K562 (cell line): ENCODE measurements around the gene CCNO. TPM values are rescaled to one million over a fixed set of nuclear protein-coding genes. Genes with fewer than 3 reads are reported as not detected.

Source experiments
- CTBP1 ChIP-seq: fragments of 450-650 bp; IDR thresholded peaks from 2 replicates; pipeline ENCODE4 v1.6.1; 2016; ENCODE audit warnings: borderline replicate concordance
- MECOM ChIP-seq: fragments of 250-450 bp; sonication (Bioruptor Pico); IDR thresholded peaks from 2 replicates; pipeline ENCODE4 v1.8.0; 2022; ENCODE audit warnings: inconsistent platforms
- RHOXF2B ChIP-seq: fragments of 250-450 bp; sonication (Bioruptor Pico); conservative IDR thresholded peaks from 2 replicates; pipeline ENCODE4 v1.5.1; 2021
- ZNF785 ChIP-seq: fragments of 250-450 bp; sonication (Bioruptor Pico); IDR thresholded peaks from 2 replicates; pipeline ENCODE4 v1.4.0; 2020; ENCODE audit warnings: mild to moderate bottlenecking
- polyA plus RNA-seq, 8 experiments: library from polyadenylated mRNA; depleted of rRNA in 4 of 8; stranded (reverse) in 5 of 8; unstranded in 3 of 8; fragments of >200 nt; fragmentation: Nextera tagmentation in 2 of 8; fragmentation: Illumina TruSeq in 1 of 8; extraction: Ambion mirVana in 2 of 8; extraction: Trizol in 1 of 8; gene quantifications; 2 replicates each; pipeline versions ENCODE4 v1.2.1 to v1.2.3, GENCODE V29; 2011 to 2014; ENCODE audit warnings: inconsistent platforms in 1 of 8, missing spikeins in 1 of 8
- total RNA-seq, 7 experiments: library from RNA; depleted of rRNA in 6 of 7; stranded (reverse); fragments of >200 nt in 6 of 7; fragmentation: Illumina TruSeq in 2 of 7; extraction: Trizol in 2 of 7; gene quantifications; 2 replicates each; pipeline versions ENCODE4 v1.2.1 to v1.2.3, GENCODE V29; 2011 to 2021; ENCODE audit warnings: low replicate concordance in 1 of 7
- TF ChIP-seq, protein P1 (sequence below), 2 experiments: fragments of 450-650 bp in 1 of 2; sonication (generic) in 1 of 2; formaldehyde crosslinking in 1 of 2; IDR thresholded peaks; 2 replicates each; pipeline versions ENCODE4 v1.7.1 to v1.9.0; 2016 to 2022; ENCODE audit warnings: inconsistent platforms in 1 of 2, mild to moderate bottlenecking in 1 of 2, missing genetic modification reagents in 1 of 2
- TF ChIP-seq, protein P2 (sequence below), 2 experiments: fragments of 150-350 bp in 1 of 2; IDR thresholded peaks; 2 replicates each; pipeline ENCODE4 v1.6.1; 2012 to 2016; ENCODE audit warnings: low read depth in 2 of 2, low read length in 2 of 2, mild to moderate bottlenecking in 1 of 2, moderate library complexity in 1 of 2
- TF ChIP-seq, protein P3 (sequence below): fragments of 450-650 bp; formaldehyde crosslinking; IDR thresholded peaks from 2 replicates; pipeline ENCODE4 v1.4.0; 2022; ENCODE audit warnings: missing genetic modification characterization

CCNO gene
- total and polyA plus RNA-seq, 9 of the 15 experiments (the other 6 are each of a cell fraction or from before 2014, with no cell fraction given), result 0.08 to 3.1 (median 0.29) TPM

DNA sequence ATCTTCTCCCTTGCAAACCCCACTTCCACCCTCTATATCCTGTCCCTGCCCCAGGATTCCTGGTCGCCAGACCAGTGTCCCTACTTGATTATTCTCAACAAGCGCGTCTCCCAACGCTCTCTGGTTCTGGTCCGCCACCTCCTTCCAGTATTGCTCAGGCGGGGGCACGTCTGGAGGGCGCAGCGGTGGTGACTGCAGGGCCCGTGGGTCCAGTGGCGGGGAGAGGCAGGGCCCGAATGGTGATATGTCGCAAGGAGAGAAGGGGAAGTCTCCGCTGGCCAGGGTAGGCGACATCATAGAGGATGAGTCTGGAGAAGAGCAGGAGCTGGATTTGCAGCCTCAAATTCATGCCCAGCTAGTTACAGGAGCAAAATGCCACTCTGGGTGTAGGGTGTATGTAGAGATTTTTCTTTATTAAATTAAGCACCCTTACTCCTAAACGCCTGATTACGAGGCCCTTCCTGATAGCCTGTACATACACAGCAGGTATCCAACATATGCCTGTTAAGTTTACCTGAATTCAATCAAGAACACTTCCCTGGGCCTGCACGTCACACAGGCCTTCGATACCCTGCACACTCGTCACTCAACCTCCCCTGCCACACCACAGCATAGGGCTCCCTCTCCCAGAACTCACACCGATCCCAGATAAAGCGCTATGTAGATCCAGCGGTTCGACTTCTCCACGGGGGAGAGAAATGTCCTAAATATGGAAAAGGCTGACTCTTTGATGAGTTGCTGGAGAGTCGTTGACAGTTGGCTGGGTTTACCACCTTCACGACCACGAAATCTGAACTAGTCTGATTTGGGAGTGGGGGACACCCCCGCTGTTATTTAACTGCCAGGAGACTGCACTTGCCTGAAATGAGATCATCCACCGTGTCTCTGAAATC, 11.1 kb downstream of the CCNO start (continued):
- TF ChIP-seq, protein P1, sequence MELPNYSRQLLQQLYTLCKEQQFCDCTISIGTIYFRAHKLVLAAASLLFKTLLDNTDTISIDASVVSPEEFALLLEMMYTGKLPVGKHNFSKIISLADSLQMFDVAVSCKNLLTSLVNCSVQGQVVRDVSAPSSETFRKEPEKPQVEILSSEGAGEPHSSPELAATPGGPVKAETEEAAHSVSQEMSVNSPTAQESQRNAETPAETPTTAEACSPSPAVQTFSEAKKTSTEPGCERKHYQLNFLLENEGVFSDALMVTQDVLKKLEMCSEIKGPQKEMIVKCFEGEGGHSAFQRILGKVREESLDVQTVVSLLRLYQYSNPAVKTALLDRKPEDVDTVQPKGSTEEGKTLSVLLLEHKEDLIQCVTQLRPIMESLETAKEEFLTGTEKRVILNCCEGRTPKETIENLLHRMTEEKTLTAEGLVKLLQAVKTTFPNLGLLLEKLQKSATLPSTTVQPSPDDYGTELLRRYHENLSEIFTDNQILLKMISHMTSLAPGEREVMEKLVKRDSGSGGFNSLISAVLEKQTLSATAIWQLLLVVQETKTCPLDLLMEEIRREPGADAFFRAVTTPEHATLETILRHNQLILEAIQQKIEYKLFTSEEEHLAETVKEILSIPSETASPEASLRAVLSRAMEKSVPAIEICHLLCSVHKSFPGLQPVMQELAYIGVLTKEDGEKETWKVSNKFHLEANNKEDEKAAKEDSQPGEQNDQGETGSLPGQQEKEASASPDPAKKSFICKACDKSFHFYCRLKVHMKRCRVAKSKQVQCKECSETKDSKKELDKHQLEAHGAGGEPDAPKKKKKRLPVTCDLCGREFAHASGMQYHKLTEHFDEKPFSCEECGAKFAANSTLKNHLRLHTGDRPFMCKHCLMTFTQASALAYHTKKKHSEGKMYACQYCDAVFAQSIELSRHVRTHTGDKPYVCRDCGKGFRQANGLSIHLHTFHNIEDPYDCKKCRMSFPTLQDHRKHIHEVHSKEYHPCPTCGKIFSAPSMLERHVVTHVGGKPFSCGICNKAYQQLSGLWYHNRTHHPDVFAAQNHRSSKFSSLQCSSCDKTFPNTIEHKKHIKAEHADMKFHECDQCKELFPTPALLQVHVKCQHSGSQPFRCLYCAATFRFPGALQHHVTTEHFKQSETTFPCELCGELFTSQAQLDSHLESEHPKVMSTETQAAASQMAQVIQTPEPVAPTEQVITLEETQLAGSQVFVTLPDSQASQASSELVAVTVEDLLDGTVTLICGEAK (IDR thresholded peaks at IDR 0.05), result no peak
- TF ChIP-seq, protein P1 (CRISPR knock-in tag; IDR thresholded peaks at IDR 0.05), result no peak
- TF ChIP-seq RHOXF2B (CRISPR knock-in tag) (no peak), CTBP1 (no peak), MECOM (CRISPR knock-in tag) (no peak), ZNF785 (CRISPR knock-in tag) (no peak)
- TF ChIP-seq, protein P2, sequence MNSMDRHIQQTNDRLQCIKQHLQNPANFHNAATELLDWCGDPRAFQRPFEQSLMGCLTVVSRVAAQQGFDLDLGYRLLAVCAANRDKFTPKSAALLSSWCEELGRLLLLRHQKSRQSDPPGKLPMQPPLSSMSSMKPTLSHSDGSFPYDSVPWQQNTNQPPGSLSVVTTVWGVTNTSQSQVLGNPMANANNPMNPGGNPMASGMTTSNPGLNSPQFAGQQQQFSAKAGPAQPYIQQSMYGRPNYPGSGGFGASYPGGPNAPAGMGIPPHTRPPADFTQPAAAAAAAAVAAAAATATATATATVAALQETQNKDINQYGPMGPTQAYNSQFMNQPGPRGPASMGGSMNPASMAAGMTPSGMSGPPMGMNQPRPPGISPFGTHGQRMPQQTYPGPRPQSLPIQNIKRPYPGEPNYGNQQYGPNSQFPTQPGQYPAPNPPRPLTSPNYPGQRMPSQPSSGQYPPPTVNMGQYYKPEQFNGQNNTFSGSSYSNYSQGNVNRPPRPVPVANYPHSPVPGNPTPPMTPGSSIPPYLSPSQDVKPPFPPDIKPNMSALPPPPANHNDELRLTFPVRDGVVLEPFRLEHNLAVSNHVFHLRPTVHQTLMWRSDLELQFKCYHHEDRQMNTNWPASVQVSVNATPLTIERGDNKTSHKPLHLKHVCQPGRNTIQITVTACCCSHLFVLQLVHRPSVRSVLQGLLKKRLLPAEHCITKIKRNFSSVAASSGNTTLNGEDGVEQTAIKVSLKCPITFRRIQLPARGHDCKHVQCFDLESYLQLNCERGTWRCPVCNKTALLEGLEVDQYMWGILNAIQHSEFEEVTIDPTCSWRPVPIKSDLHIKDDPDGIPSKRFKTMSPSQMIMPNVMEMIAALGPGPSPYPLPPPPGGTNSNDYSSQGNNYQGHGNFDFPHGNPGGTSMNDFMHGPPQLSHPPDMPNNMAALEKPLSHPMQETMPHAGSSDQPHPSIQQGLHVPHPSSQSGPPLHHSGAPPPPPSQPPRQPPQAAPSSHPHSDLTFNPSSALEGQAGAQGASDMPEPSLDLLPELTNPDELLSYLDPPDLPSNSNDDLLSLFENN (IDR thresholded peaks at IDR 0.05; ENCODE audit: low read depth in 2 of 2, low read length in 2 of 2), result no peak
- TF ChIP-seq, protein P3, sequence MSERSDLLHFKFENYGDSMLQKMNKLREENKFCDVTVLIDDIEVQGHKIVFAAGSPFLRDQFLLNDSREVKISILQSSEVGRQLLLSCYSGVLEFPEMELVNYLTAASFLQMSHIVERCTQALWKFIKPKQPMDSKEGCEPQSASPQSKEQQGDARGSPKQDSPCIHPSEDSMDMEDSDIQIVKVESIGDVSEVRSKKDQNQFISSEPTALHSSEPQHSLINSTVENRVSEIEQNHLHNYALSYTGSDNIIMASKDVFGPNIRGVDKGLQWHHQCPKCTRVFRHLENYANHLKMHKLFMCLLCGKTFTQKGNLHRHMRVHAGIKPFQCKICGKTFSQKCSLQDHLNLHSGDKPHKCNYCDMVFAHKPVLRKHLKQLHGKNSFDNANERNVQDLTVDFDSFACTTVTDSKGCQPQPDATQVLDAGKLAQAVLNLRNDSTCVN (CRISPR knock-in tag), result no peak
- TF ChIP-seq, all 486 proteins: peak for 0
